Urinary bladder (tissue), 2 donors: ENCODE data around the gene MYOC. TPM values are rescaled to one million over a fixed set of nuclear protein-coding genes. Genes with fewer than 3 reads are reported as not detected.

ENCODE experiments used
- polyA plus RNA-seq: library from polyadenylated mRNA; stranded (reverse); fragments of 200-250 nt; gene quantifications from one replicate; pipeline ENCODE4 v1.2.3, GENCODE V29; 2013
- total RNA-seq: library from RNA; depleted of rRNA; stranded (reverse); fragments of >200 nt; gene quantifications from one replicate; pipeline ENCODE4 v1.2.3, GENCODE V29; 2014
- donor health status: healthy.

The MYOC gene
- total and polyA plus RNA-seq, 2 donors, result 1.4 to 32.2 TPM

Other genes with a start within 250 kb of the MYOC start
- gene PRRC2C, start 167.2 kb downstream of the MYOC start, total RNA-seq, result 69.9 TPM
- 36.5 TPM for gene PRRC2C, start 167.2 kb downstream of the MYOC start, polyA plus RNA-seq
- gene MYOCOS, start 30.4 kb downstream of the MYOC start, total RNA-seq, result not detected
- gene MYOCOS, start 30.4 kb downstream of the MYOC start, polyA plus RNA-seq, result not detected
- gene VAMP4, start 89.4 kb upstream of the MYOC start, total RNA-seq, result 20.9 TPM
- 8.1 TPM for gene VAMP4, start 89.4 kb upstream of the MYOC start, polyA plus RNA-seq
- gene METTL13, start 129.0 kb upstream of the MYOC start, total RNA-seq, result 14.9 TPM
- 22.1 TPM for gene METTL13, start 129.0 kb upstream of the MYOC start, polyA plus RNA-seq
- gene DNM3, start 188.8 kb upstream of the MYOC start, total RNA-seq, result 11.7 TPM
- gene DNM3, start 188.8 kb upstream of the MYOC start, polyA plus RNA-seq, result 3.2 TPM